ENCODE measurements around the gene KRTAP1-3. TPM values are rescaled to one million over a fixed set of nuclear protein-coding genes. Genes with fewer than 3 reads are reported as not detected.
"Not testable (repeated sequence)": the region's sequence is repeated elsewhere in the genome, so short reads cannot be mapped to it uniquely, and the experiment has no call there.

KRTAP1-3 gene
- total and polyA plus RNA-seq, 3 donors from 2014 or later, result not detected

DNA sequence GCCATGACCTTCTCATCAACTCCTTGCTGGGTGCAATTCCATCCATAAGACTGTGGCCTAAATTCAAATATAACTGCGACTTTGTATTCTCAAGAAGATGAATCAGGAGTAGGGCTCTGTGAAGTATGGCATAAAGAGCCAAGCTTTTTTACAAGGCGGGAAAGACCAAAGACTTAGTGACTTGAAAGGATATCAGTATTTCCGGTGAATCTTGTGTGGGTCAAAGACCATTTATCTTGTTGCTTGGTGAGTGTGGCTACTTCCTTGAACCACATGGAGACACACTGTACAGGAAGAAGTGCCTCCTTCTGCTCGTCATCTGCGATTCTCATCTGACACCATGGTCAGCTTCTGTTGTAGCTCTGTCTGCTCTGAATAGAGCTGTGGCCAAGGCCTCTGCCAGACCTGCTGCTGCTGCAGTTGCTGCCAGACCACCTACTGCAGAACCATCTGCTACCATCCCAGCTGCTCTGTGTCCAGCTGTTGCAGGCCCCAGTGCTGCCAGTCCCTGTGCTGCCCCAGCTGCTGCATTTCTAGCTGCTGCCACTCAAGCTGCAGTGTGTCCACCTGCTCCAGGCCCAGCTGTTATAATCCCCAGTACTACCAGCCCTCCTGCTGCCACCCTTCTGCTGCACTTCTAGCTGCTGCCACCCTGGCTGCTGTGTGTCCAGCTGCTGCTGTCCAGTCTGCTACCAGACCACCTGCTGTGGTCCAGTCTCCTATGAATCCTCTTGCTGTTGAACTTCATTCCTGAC, 37.1 kb upstream of the KRTAP1-3 start:
- Histone ChIP-seq H3K4me3 (no peak overlapping the region), H3K27me3 (no peaks in the 10 kb centered on the region), H3K27ac (no peak overlapping the region), H3K4me1 (no peaks in the 10 kb centered on the region), H3K36me3 (ENCODE audit: low read depth, missing control alignments) (no peaks in the 10 kb centered on the region), H3K9me3 (no peaks in the 10 kb centered on the region)
- intact Hi-C loops (cut with DNase I; ENCODE audit: low total_unique reads), result no loop called here
- WGBS, 2 donors, result 76 to 98% methylated on average over 5 of the region's 5 CpGs
- DNase-seq, result no peak
- TF ChIP-seq CTCF (IDR thresholded peaks at IDR 0.05), result no peak
- TF ChIP-seq POLR2A (IDR thresholded peaks at IDR 0.05), result no peak

GRCh38 chr17:41069031-41069430, 34.4 kb upstream of the KRTAP1-3 start:
- Histone ChIP-seq H3K36me3 (ENCODE audit: low read depth, missing control alignments) (no peaks in the 10 kb centered on the region), H3K27me3 (no peaks in the 10 kb centered on the region), H3K27ac (no peak overlapping the region), H3K4me1 (no peaks in the 10 kb centered on the region), H3K4me3 (no peak overlapping the region), H3K9me3 (no peaks in the 10 kb centered on the region)
- 69 to 90% methylated on average over 3 of the region's 3 CpGs for WGBS, 2 donors
- DNase-seq, result no peak
- no peak for TF ChIP-seq POLR2A (IDR thresholded peaks at IDR 0.05)
- no peak for TF ChIP-seq CTCF (IDR thresholded peaks at IDR 0.05)
- intact Hi-C loops (cut with DNase I; ENCODE audit: low total_unique reads), result no loop called here

GRCh38 chr17:41067281-41067680, 32.6 kb upstream of the KRTAP1-3 start:
- Histone ChIP-seq H3K4me1 (no peaks in the 10 kb centered on the region), H3K36me3 (ENCODE audit: low read depth, missing control alignments) (no peaks in the 10 kb centered on the region), H3K27me3 (no peaks in the 10 kb centered on the region), H3K27ac (no peak overlapping the region), H3K9me3 (no peaks in the 10 kb centered on the region), H3K4me3 (no peak overlapping the region)
- intact Hi-C loops (cut with DNase I; ENCODE audit: low total_unique reads), result no loop called here
- TF ChIP-seq POLR2A (IDR thresholded peaks at IDR 0.05) (no peak), CTCF (IDR thresholded peaks at IDR 0.05) (no peak)
- no peak for DNase-seq

DNA sequence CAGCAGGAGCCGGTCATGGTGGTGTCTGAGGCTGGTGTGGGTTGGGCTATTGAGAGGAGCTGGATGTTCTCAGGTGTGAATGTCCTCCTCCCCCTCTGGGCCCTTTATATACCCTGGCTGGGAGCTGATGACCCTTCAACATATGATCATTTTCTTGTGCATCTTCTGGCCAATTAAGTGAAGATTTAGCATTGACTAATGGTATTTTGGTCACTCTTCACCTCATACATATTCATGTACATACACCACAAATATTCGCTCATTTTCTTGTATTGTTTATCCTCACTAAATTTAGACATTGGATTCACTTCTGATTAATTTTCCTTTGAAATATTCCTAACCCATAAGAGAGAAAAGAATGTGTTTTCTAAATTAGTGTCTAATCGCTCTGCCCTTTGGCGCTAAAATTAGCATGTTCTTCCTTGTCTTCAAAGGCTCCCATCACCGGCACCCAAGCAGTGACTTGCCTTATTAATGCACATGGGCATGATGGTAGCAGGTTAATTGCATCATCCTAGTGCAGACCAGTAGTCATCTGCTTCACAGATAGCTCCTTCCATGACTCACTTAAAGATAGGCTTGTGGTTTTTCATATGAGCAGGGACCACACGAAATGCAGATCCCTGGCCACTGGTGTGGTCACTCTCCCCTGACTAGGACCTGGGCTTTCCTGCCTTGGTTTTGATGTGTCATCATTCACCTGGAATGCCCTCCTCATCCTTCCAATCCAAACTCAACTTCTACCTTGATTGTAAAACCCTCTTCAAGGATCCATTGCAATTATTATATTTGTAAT, 31.4 kb upstream of the KRTAP1-3 start, which contains the start of gene KRTAP2-4:
TSS of gene KRTAP2-4 (minus strand) at position 51 of the 796 bp plus-strand sequence. CDS start at position 17, 34 bp downstream.
- no peak for DNase-seq
- Histone ChIP-seq H3K27ac (no peak within 1 kb of the TSS), H3K27me3 (no peaks in the 10 kb centered on the region), H3K9me3 (no peaks in the 10 kb centered on the region), H3K4me3 (no peak within 1 kb of the TSS), H3K36me3 (ENCODE audit: low read depth, missing control alignments) (no peaks in the 10 kb centered on the region), H3K4me1 (no peaks in the 10 kb centered on the region)
- 90 to 96% methylated on average over 5 of the region's 6 CpGs for WGBS, 2 donors
- TF ChIP-seq CTCF (IDR thresholded peaks at IDR 0.05) (no peak), POLR2A (IDR thresholded peaks at IDR 0.05) (no peak)
- intact Hi-C loops (cut with DNase I; ENCODE audit: low total_unique reads), result no loop called here

DNA sequence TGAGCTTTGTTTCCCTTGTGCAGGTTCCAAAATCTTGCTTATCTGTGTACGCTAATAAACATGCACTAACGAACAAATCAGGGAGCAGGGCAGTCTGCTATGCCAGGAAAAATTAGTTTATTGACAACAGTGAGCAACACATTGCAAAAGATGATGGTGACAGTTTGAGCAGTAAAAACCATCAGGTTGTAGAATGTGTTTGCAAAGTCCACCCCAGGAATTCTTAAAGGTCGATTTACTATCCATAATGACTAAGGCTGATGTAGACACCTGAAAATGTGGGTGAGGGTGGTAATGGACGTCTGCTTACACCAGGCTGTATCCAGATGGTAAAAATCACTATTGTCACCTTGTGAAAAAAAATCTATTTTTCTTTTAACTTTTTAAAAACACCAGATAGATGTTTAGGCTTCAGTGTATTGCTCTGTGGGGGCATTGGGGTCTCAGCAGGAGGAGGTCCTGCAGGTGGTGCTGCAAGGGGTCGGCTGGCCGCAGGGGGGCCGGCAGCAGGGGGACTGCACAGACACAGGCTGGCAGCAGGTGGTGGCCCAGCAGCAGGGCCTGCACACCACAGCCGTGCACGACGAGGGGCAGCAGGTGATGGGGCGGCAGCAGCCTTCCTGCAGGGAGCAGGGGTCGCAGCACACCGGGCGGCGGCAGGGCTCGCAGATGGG, 30.5 kb upstream of the KRTAP1-3 start:
- intact Hi-C loops (cut with DNase I; ENCODE audit: low total_unique reads), result not testable (repeated sequence)
- 57 to 71% methylated on average over 6 to 7 of the region's 16 CpGs for WGBS, 2 donors

More for the DNA sequence above, 30.5 kb upstream of the KRTAP1-3 start:
- not testable (repeated sequence) for H3K27ac ChIP-seq; H3K36me3 ChIP-seq (ENCODE audit: low read depth, missing control alignments); H3K4me1 ChIP-seq; H3K9me3 ChIP-seq; H3K27me3 ChIP-seq; DNase-seq; H3K4me3 ChIP-seq
